Muscle layer of duodenum (tissue), 2 donors: ENCODE data around the gene PCDHGB7.
"Not testable (repeated sequence)": the region's sequence is repeated elsewhere in the genome, so short reads cannot be mapped to it uniquely, and the experiment has no call there.

Experiments
- H3K27ac ChIP-seq: one replicate; pipeline ENCODE4 v1.7.0; 2013; ENCODE audit warnings: mild to moderate bottlenecking, low read length
- H3K27me3 ChIP-seq: one replicate; pipeline ENCODE4 v1.7.0; 2013; ENCODE audit warnings: low read depth, mild to moderate bottlenecking, control low read depth, low read length
- H3K36me3 ChIP-seq, 2 donors: one replicate each; pipeline ENCODE4 v1.7.0; 2013; ENCODE audit warnings: low read length in 2 of 2, control low read depth in 1 of 2, mild to moderate bottlenecking in 1 of 2; ENCODE audit not compliant: insufficient read depth in 2 of 2, control insufficient read depth in 1 of 2
- H3K4me1 ChIP-seq, 2 donors: one replicate each; pipeline ENCODE4 v1.7.0; 2013; ENCODE audit warnings: low read length in 2 of 2, mild to moderate bottlenecking in 2 of 2, control low read depth in 1 of 2, moderate library complexity in 1 of 2; ENCODE audit not compliant: insufficient read depth in 2 of 2, control insufficient read depth in 1 of 2
- H3K4me3 ChIP-seq, 2 donors: one replicate each; pipeline ENCODE4 v1.7.0; 2013; ENCODE audit warnings: low read length in 2 of 2, low read depth in 1 of 2, mild to moderate bottlenecking in 1 of 2
- H3K9me3 ChIP-seq, 2 donors: one replicate each; pipeline ENCODE4 v1.7.0; 2013; ENCODE audit warnings: low read length in 2 of 2, control low read depth in 1 of 2, mild to moderate bottlenecking in 1 of 2; ENCODE audit not compliant: control insufficient read depth in 1 of 2
- donor health status: healthy.

Gene PCDHGB7

GRCh38 chr5:141387557-141388311, 29.7 kb upstream of the PCDHGB7 start, which contains the start of gene PCDHGB4:
Gene PCDHGB4, plus strand, starts transcription at chr5:141387698. Its CDS starts 187 bp downstream, at chr5:141387885.
- Histone ChIP-seq H3K9me3 (peaks cover 69 to 94% of the 10 kb centered on the region in 2 donors), H3K4me3 (peak within 1 kb of the TSS; percentile 38 to 73)
- H3K27ac ChIP-seq: not testable (repeated sequence)

GRCh38 chr5:141388661-141389060, 28.8 kb upstream of the PCDHGB7 start:
- Histone ChIP-seq H3K27ac (no peak overlapping the region), H3K4me1 (no peaks in the 10 kb centered on the region), H3K36me3 (peaks cover 0 to 7% of the 10 kb centered on the region in 2 donors), H3K27me3 (no peaks in the 10 kb centered on the region), H3K9me3 (peaks cover 72 to 94% of the 10 kb centered on the region in 2 donors), H3K4me3 (peak overlapping the region; percentile 38 to 73)

More at GRCh38 chr5:141387557-141388311, 29.7 kb upstream of the PCDHGB7 start, which contains the start of gene PCDHGB4:
- H3K4me1 ChIP-seq, H3K27me3 ChIP-seq, H3K36me3 ChIP-seq: not testable (repeated sequence)

DNA sequence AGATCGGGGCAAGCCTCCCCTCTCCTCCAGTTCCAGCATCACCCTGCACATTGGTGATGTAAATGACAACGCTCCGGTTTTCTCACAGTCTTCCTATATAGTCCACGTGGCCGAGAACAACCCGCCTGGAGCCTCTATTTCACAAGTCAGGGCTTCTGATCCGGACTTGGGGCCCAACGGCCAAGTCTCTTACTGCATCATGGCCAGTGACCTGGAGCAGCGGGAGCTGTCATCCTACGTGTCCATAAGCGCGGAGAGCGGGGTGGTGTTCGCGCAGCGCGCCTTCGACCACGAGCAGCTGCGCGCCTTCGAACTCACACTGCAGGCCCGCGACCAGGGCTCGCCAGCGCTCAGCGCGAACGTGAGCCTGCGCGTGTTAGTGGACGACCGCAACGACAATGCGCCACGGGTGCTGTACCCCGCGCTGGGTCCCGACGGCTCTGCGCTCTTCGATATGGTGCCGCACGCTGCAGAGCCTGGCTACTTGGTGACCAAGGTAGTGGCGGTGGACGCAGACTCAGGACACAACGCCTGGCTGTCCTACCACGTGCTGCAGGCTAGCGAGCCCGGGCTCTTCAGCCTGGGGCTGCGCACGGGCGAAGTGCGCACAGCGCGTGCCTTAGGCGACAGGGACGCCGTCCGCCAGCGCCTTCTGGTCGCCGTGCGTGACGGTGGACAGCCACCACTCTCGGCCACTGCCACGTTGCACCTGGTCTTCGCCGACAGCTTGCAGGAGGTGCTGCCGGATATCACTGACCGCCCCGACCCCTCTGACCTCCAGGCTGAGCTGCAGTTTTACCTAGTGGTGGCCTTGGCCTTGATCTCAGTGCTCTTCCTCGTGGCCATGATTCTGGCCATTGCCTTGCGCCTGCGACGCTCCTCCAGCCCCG, 28.1 kb upstream of the PCDHGB7 start:
- Histone ChIP-seq H3K27ac (no peak overlapping the region), H3K4me3 (peak overlapping the region in 1 of 2 donors; percentile 73), H3K27me3 (no peaks in the 10 kb centered on the region), H3K9me3 (peaks cover 75 to 95% of the 10 kb centered on the region in 2 donors), H3K4me1 (no peaks in the 10 kb centered on the region), H3K36me3 (peaks cover 0 to 7% of the 10 kb centered on the region in 2 donors)

- peaks cover 0 to 4% of the 10 kb centered on the region in 2 donors for H3K36me3 ChIP-seq
- H3K9me3 ChIP-seq: peaks cover 59 to 82% of the 10 kb centered on the region in 2 donors
- no peak within 1 kb of the TSS for H3K27ac ChIP-seq
- peak within 1 kb of the TSS in 1 of 2 donors; percentile 73 for H3K4me3 ChIP-seq
- H3K27me3 ChIP-seq: no peaks in the 10 kb centered on the region
- H3K4me1 ChIP-seq: no peaks in the 10 kb centered on the region
Observed at GRCh38 chr5:141392429-141393198, 24.9 kb upstream of the PCDHGB7 start, which contains the start of gene PCDHGA8. Gene PCDHGA8, plus strand, starts transcription at chr5:141392633. Its CDS starts 181 bp downstream, at chr5:141392814.

- Histone ChIP-seq H3K36me3 (peaks cover 0 to 4% of the 10 kb centered on the region in 2 donors), H3K27ac (no peak overlapping the region), H3K4me1 (no peaks in the 10 kb centered on the region), H3K4me3 (peak overlapping the region in 1 of 2 donors; percentile 73), H3K9me3 (peaks cover 57 to 82% of the 10 kb centered on the region in 2 donors), H3K27me3 (no peaks in the 10 kb centered on the region)
Observed at GRCh38 chr5:141393267-141393666, 24.2 kb upstream of the PCDHGB7 start.

- not testable (repeated sequence) for H3K36me3 ChIP-seq, H3K27me3 ChIP-seq, H3K4me1 ChIP-seq, H3K27ac ChIP-seq
- peaks cover 60 to 82% of the 10 kb centered on the region in 2 donors for H3K9me3 ChIP-seq
- H3K4me3 ChIP-seq: peak overlapping the region in 1 of 2 donors; percentile 73
Observed at GRCh38 chr5:141394401-141395187, 22.9 kb upstream of the PCDHGB7 start.

DNA sequence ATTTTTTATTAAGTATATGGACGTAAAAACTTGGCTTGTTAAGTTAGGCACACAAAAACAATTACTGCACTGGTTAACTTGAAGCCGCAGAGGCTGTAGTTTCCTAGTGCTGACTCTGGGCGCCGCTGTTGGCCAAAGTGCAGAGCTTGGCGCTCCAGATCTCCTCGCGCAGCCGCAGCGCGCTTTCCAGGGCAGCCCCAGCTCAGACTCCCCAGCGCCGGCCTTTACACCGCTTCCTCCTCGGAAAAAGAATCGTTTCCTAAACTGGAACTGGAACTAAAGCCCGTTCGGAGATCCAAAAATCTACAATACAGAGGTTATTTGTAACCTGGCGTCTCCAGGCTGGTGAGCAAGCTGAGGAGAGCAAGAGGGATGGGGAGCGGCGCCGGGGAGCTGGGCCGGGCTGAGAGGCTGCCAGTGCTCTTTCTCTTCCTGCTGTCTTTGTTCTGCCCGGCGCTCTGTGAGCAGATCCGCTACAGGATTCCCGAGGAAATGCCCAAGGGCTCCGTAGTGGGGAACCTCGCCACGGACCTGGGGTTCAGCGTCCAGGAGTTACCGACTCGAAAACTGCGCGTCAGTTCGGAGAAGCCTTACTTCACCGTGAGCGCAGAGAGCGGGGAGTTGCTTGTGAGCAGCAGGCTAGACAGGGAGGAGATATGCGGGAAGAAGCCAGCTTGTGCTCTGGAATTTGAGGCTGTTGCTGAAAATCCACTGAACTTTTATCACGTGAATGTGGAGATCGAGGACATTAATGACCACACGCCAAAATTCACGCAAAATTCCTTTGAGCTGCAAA, 19.5 kb upstream of the PCDHGB7 start, which contains the start of gene PCDHGB5:
Gene PCDHGB5 (plus strand): TSS at position 192 of the 796 bp plus-strand sequence. CDS start 181 bp downstream, at position 373.
- Histone ChIP-seq H3K9me3 (peaks cover 47 to 77% of the 10 kb centered on the region in 2 donors), H3K4me3 (peak within 1 kb of the TSS; percentile 33 to 54)
- not testable (repeated sequence) for H3K36me3 ChIP-seq, H3K27ac ChIP-seq, H3K27me3 ChIP-seq, H3K4me1 ChIP-seq

DNA sequence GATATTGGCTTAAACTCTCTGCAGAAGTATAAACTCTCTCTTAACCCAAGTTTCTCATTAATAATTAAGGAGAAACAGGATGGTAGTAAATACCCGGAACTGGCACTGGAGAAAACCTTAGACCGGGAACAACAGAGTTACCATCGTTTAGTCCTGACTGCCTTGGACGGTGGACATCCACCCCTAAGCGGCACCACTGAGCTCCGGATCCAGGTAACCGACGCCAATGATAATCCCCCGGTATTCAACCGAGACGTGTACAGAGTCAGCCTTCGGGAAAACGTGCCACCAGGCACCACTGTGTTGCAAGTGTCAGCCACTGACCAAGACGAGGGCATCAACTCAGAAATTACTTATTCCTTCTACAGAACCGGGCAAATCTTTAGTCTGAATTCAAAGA, 18.9 kb upstream of the PCDHGB7 start:
- Histone ChIP-seq H3K4me1 (peaks cover 0 to 4% of the 10 kb centered on the region in 2 donors), H3K27ac (no peak overlapping the region), H3K27me3 (no peaks in the 10 kb centered on the region), H3K36me3 (peaks cover 0 to 4% of the 10 kb centered on the region in 2 donors), H3K4me3 (peak overlapping the region; percentile 33 to 54), H3K9me3 (peaks cover 46 to 77% of the 10 kb centered on the region in 2 donors)

GRCh38 chr5:141399555-141400258, 17.8 kb upstream of the PCDHGB7 start:
- peaks cover 51 to 77% of the 10 kb centered on the region in 2 donors for H3K9me3 ChIP-seq
- no peak overlapping the region for H3K27ac ChIP-seq
- peaks cover 0 to 4% of the 10 kb centered on the region in 2 donors for H3K4me1 ChIP-seq
- peaks cover 0 to 8% of the 10 kb centered on the region in 2 donors for H3K36me3 ChIP-seq
- H3K4me3 ChIP-seq: peak overlapping the region in 1 of 2 donors; percentile 54
- no peaks in the 10 kb centered on the region for H3K27me3 ChIP-seq
